Epidermal melanocyte (primary cell): ENCODE results near the gene CR2.
"Not testable (repeated sequence)": the region's sequence is repeated elsewhere in the genome, so short reads cannot be mapped to it uniquely, and the experiment has no call there.

ENCODE experiments used
- DNase-seq: peaks from one replicate; pipeline ENCODE4 v3.0.0; 2011; ENCODE audit warnings: low spot score; ENCODE audit not compliant: insufficient read length

The CR2 gene

GRCh38 chr1:207454046-207454964, at the start of gene CR2:
TSS of gene CR2 (plus strand) at chr1:207454328. CDS start at chr1:207454419, 91 bp downstream.
- no peak for DNase-seq

GRCh38 chr1:207404849-207405525, 49.1 kb upstream of the CR2 start:
- peak; percentile 86 for DNase-seq

DNA sequence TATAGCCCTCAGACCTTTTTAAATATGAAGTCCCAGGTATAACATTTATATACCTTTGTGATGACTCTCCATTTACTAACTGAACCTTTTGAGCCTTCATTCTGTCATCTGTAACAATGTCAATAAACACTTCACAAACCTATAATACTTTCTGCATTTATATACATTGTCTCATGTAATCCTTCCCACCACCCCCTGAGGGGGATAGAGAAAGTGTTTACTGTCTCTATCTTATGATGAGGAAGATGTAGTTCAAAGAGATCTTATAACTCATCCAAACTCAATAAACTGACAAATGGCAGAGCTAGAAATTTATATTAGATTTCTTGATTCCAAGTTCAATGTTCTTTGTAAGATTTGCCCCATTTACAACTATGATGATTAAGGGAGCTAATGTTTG, 48.3 kb upstream of the CR2 start:
- no peak for DNase-seq

DNA sequence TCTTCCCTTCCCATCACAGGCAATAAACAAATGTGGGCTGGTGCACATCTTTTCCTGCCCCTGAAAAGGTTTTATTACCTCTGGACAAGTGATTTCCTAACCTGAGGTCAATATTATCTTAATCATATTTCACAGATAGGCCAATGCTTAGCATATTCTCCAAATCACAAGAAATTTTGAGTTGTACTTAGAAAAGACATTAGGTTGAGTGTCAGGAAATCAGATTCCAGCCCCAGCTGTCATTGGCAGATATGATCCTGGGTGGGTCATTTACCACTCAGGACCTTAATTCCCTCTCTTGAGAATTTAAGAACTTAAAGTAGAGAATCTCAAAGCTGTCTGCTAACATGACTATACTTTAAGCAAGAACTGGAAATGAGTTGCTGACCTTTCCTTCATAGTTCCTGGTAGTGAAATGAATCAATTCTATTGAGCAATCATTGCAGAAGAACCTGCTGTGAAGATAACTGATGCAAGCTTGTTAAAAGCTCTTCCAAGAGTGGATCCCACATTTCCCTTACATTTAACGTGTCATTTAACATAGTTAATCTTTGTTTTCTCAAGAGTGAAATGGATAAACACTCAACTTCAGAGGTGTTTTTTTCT, 46.4 kb upstream of the CR2 start:
- no peak for DNase-seq

GRCh38 chr1:207412845-207413244, 41.3 kb upstream of the CR2 start:
- no peak for DNase-seq

- no peak for DNase-seq
These were observed 39.5 kb upstream of the CR2 start for GRCh38 chr1:207414606-207415108.

GRCh38 chr1:207417076-207417475, 37.1 kb upstream of the CR2 start:
- no peak for DNase-seq

- DNase-seq, result no peak
These were observed 35.8 kb upstream of the CR2 start for GRCh38 chr1:207418351-207418750.

- DNase-seq, result no peak
These were observed 34.0 kb upstream of the CR2 start for GRCh38 chr1:207420109-207420508.

- no peak for DNase-seq
These were observed 33.0 kb upstream of the CR2 start for GRCh38 chr1:207421078-207421477.

DNA sequence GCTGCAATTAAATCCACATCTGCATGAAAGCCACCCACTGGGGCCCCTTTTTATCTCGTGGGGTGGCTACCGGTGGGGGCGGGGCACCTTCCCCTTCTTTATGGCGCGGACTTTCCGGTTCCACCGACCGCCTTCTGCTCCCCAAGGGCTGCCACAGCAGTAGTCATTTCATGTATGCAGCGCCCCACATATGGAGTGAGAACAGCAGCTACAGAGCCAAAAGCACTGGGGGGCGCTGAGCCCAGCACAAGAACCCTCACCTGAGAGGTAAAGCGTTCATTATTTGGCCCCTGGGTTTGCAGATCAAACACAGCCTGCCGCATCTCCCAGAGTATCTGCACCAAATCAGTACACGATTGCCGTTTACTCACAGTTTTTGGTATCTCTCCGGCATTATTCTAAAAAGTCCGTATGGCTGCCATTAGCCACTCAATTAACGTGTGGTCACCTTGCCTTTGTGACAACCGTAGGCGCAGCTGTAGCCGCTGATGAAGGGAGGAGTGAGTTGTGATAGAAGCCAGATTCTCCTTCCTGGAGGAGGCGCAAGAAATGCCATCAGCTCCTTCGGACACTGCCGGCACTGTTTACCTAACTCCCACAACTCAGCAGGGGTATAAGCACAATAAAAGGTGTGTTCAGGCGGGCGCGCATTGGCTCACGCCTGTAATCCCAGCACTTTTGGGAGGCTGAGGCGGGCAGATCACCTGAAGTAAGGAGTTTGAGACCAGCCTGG, 30.4 kb upstream of the CR2 start:
- no peak for DNase-seq

DNA sequence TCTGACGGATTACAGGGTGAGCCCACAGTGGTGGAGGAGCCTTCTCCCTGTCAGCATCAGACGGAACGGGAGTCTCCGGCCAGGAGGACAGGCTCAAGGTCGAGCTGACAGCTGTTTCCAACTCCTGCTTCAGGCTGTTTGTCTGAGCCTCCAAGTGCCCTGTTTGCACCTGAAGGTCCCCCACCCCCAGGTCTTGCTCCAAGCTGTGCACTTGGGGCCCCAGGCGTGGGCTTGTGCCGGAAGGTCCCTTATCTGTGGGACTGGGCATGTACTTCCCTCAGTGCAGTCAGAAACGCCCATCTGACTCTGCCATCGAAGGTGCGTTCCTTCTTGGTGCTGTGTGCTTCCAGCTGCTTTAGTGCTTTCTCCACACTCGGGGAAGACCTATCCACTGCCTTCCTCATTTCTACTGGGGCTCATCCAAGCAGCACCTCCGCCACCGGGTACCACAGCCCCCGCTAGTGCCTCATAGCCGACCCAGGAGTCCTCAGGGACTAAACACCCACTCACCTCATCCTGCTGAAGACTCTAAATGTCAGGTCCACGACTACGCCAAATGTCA, 29.5 kb upstream of the CR2 start:
- DNase-seq, result no peak

- DNase-seq, result no peak
These were observed 26.1 kb upstream of the CR2 start for GRCh38 chr1:207427832-207428585.

DNA sequence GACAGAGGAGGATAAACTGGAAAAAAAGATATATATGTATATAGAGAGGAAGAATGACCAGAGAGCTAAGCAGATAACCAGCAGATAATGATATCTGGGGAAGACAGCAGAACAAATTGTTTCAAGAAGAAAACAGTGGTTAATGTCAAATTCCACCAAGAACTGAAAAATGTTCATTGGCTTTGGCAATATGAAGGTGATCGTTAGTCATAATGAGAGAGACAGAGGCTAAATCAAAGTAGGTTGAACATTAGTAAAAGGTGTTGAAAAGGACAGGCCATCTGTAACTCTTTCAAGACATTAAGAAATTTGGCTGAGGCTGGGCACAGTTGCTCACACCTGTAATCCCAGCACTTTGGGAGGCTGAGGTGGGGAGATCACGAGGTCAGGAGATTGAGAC, 25.3 kb upstream of the CR2 start:
- DNase-seq, result no peak

DNA sequence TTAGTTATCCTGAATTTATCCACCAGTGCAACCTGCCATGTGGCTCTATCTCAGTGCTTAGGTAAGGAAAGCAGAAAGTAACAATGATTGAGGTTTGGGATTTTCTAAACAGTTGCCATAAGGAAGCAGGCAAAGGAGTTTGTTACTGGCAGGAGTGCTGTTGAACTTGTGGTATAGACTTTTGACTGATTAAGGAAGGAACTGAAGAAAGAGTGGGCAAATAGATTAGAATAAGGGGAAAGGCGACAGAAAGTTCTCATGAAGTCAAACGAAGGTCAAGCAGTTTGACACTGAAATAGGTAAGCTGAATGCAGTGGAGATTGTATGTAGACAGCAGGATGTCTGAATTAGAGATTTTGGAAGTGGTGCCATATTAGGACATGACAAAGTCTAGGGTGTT, 24.2 kb upstream of the CR2 start:
- no peak for DNase-seq

DNA sequence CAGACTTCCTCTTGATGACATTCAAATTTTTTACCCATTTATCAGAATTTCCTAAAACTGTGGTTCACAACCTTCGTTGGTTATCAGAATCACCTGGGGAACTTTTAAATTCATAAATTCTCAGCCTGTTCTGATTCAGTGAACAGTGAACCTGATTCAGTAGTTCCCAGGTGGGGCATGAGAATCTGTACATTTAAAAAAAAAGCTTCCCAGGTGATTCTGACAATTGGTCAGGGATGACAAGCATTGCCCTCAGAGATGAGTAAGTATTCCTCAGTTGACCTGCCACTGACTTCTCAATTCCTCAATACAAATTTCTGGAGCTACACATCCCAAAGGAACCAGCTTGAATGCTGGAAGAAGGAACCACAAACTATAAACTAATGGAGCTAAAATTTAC, 23.5 kb upstream of the CR2 start:
- DNase-seq, result no peak

DNA sequence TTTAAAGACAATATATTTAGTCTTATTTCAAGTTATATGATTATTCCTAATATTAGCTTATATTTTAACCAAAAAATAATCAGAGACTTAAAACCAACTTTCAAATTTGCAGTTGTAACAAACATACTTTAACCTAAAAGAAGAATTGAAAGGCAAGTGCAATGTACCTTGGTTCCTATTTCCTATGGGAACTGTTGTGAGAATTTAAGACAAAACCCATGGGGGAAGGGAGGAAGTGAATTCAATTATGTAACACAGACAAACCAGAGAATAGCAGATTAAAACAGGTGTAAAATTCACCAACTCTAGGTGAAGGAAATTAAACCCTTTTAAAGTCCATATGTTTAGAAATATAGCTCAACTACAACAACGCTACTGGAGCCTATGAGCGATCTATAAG, 22.6 kb upstream of the CR2 start:
- no peak for DNase-seq

- no peak for DNase-seq
These were observed 20.7 kb upstream of the CR2 start for GRCh38 chr1:207433435-207433834.

DNA sequence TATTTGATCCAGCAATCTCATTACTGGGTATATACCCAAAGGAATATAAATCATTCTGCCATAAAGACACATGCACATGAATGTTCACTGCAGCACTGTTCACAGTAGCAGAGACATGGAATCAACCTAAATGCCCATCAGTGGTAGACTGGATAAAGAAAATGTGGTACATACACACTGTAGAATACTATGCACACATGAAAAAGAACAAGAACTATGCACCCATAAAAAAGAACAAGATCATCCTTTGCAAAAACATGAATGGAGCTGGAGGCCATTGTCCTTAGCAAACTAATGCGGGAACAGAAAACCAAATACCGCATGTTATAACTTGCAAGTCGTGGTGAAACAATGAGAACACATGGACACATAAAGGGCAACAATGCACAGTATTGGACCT, 17.4 kb upstream of the CR2 start:
- DNase-seq, result not testable (repeated sequence)

DNA sequence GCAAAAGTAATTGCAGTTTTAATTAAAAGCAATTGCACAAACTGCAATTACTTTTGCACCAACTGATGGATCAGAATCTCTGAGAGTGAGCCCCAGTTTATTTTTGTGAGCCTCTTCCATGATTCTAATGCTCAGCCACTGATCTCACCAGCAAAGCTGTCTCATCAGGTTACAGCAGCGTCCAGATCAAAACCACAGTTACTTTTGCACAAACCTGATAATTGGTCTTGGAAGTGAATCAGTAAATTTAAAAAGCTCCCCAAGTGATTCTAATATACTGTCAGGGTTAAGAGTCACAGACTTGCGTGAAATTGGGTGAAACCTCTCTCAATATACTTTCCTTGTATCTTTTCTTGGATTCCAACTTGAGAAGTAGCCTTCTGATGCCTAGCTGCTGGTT, 13.5 kb upstream of the CR2 start:
- no peak for DNase-seq
